ENCODE measurements around the gene DCDC1.

DCDC1 gene

GRCh38 chr11:31022080-31022479 is 347.5 kb downstream of the DCDC1 start:
- Histone ChIP-seq H3K27me3 (replicated peaks) (no peaks in the 10 kb centered on the region), H3K4me3 (ENCODE audit: low read depth, low read length) (no peak overlapping the region), H3K27ac (no peak overlapping the region), H3K36me3 (replicated peaks) (no peaks in the 10 kb centered on the region)
- no peak for DNase-seq
- in situ Hi-C loops (cut with HindIII; ENCODE audit: low pct_ligation_motif_present, low sequenced_read_pairs), result no loop called here
- no peak for TF ChIP-seq CTCF (IDR thresholded peaks at IDR 0.05; ENCODE audit: low read depth, low read length, missing control alignments)

- in situ Hi-C loops (cut with HindIII; ENCODE audit: low pct_ligation_motif_present, low sequenced_read_pairs), result no loop called here
- TF ChIP-seq CTCF (IDR thresholded peaks at IDR 0.05; ENCODE audit: low read depth, low read length, missing control alignments), result no peak
- H3K4me3 ChIP-seq (ENCODE audit: low read depth, low read length), result no peak overlapping the region
- no peak for DNase-seq
- no peaks in the 10 kb centered on the region for H3K36me3 ChIP-seq (replicated peaks)
- no peaks in the 10 kb centered on the region for H3K27me3 ChIP-seq (replicated peaks)
- H3K27ac ChIP-seq, result no peak overlapping the region
These were observed 349.8 kb downstream of the DCDC1 start for GRCh38 chr11:31019786-31020185.

GRCh38 chr11:31005202-31005601 is 364.3 kb downstream of the DCDC1 start:
- Histone ChIP-seq H3K36me3 (replicated peaks) (no peaks in the 10 kb centered on the region), H3K27me3 (replicated peaks) (no peaks in the 10 kb centered on the region), H3K27ac (no peak overlapping the region), H3K4me3 (ENCODE audit: low read depth, low read length) (no peak overlapping the region)
- TF ChIP-seq CTCF (IDR thresholded peaks at IDR 0.05; ENCODE audit: low read depth, low read length, missing control alignments), result no peak
- no peak for DNase-seq
- in situ Hi-C loops (cut with HindIII; ENCODE audit: low pct_ligation_motif_present, low sequenced_read_pairs), result no loop called here

GRCh38 chr11:31001427-31001826 is 368.1 kb downstream of the DCDC1 start:
- Histone ChIP-seq H3K27ac (no peak overlapping the region), H3K27me3 (replicated peaks) (no peaks in the 10 kb centered on the region), H3K36me3 (replicated peaks) (no peaks in the 10 kb centered on the region), H3K4me3 (ENCODE audit: low read depth, low read length) (no peak overlapping the region)
- in situ Hi-C loops (cut with HindIII; ENCODE audit: low pct_ligation_motif_present, low sequenced_read_pairs), result no loop called here
- no peak for TF ChIP-seq CTCF (IDR thresholded peaks at IDR 0.05; ENCODE audit: low read depth, low read length, missing control alignments)
- no peak for DNase-seq

- in situ Hi-C loops (cut with HindIII; ENCODE audit: low pct_ligation_motif_present, low sequenced_read_pairs), result no loop called here
- no peak for DNase-seq
These were observed 369.2 kb downstream of the DCDC1 start for GRCh38 chr11:31000381-31000780.

More at GRCh38 chr11:31000381-31000780, 369.2 kb downstream of the DCDC1 start:
- Histone ChIP-seq H3K36me3 (replicated peaks) (no peaks in the 10 kb centered on the region), H3K27me3 (replicated peaks) (no peaks in the 10 kb centered on the region), H3K4me3 (ENCODE audit: low read depth, low read length) (no peak overlapping the region), H3K27ac (no peak overlapping the region)
- TF ChIP-seq CTCF (IDR thresholded peaks at IDR 0.05; ENCODE audit: low read depth, low read length, missing control alignments), result no peak
